ACC112 (cell line): Measurements from ENCODE around the gene TERT.
"Not testable (repeated sequence)": the region's sequence is repeated elsewhere in the genome, so short reads cannot be mapped to it uniquely, and the experiment has no call there.

Experiments
- H2AFZ ChIP-seq: fragments of 200-600 bp; sonication (generic); one replicate; pipeline ENCODE4 v1.6.0; 2017; ENCODE audit warnings: antibody characterized with exemption, low read length; ENCODE audit not compliant: unreplicated experiment
- H3K27ac ChIP-seq: fragments of 200-600 bp; sonication (generic); 2 replicates; pipeline ENCODE4 v1.5.1; 2014; ENCODE audit warnings: low read depth, mild to moderate bottlenecking, antibody characterized with exemption, low read length, moderate library complexity
- H3K27me3 ChIP-seq: fragments of 200-600 bp; sonication (generic); 2 replicates; pipeline ENCODE4 v1.6.1; 2014; ENCODE audit warnings: mild to moderate bottlenecking, antibody characterized with exemption, low read length, moderate library complexity, mixed read lengths; ENCODE audit not compliant: insufficient read depth
- H3K36me3 ChIP-seq: fragments of 200-600 bp; sonication (generic); 2 replicates; pipeline ENCODE4 v1.6.1; 2016; ENCODE audit warnings: mild to moderate bottlenecking, antibody characterized with exemption, low read length, moderate library complexity, mixed read lengths; ENCODE audit not compliant: insufficient read depth
- H3K4me1 ChIP-seq: fragments of 200-600 bp; sonication (generic); one replicate; pipeline ENCODE4 v1.6.1; 2016; ENCODE audit warnings: low read length, mixed read lengths; ENCODE audit not compliant: insufficient read depth, unreplicated experiment, control insufficient read depth
- H3K4me3 ChIP-seq: fragments of 200-600 bp; sonication (generic); 2 replicates; pipeline ENCODE4 v1.5.1; 2014; ENCODE audit warnings: mild to moderate bottlenecking, low read depth, low read length
- H3K79me2 ChIP-seq: fragments of 200-600 bp; sonication (generic); one replicate; pipeline ENCODE4 v1.6.0; 2016; ENCODE audit warnings: low read length; ENCODE audit not compliant: control insufficient read depth, unreplicated experiment, insufficient read depth

Gene TERT

GRCh38 chr5:1231354-1231905 lies 63.4 kb downstream of the TERT start:
- H3K4me1 ChIP-seq = no peaks in the 10 kb centered on the region

GRCh38 chr5:1230551-1230950 lies 64.3 kb downstream of the TERT start:
- no peaks in the 10 kb centered on the region for H3K79me2 ChIP-seq
- H3K4me1 ChIP-seq = no peaks in the 10 kb centered on the region
- H3K27ac ChIP-seq = no peak overlapping the region
- no peaks in the 10 kb centered on the region for H3K36me3 ChIP-seq
- peaks cover 19% of the 10 kb centered on the region; the same call in 1 of the 2 replicates for H3K27me3 ChIP-seq
- no peak overlapping the region for H3K4me3 ChIP-seq
- no peak overlapping the region for H2AFZ ChIP-seq

More at GRCh38 chr5:1231354-1231905, 63.4 kb downstream of the TERT start:
- H3K79me2 ChIP-seq = no peaks in the 10 kb centered on the region
- no peak overlapping the region for H3K27ac ChIP-seq
- no peaks in the 10 kb centered on the region for H3K36me3 ChIP-seq
- H3K4me3 ChIP-seq = no peak overlapping the region
- peaks cover 23% of the 10 kb centered on the region; the same call in 1 of the 2 replicates for H3K27me3 ChIP-seq
- no peak overlapping the region for H2AFZ ChIP-seq

GRCh38 chr5:1229822-1230221 lies 65.0 kb downstream of the TERT start:
- H2AFZ ChIP-seq = no peak overlapping the region
- no peaks in the 10 kb centered on the region for H3K79me2 ChIP-seq
- H3K36me3 ChIP-seq = no peaks in the 10 kb centered on the region
- H3K4me1 ChIP-seq = no peaks in the 10 kb centered on the region
- H3K4me3 ChIP-seq = no peak overlapping the region
- no peak overlapping the region for H3K27ac ChIP-seq
- peaks cover 24% of the 10 kb centered on the region; the same call in 1 of the 2 replicates for H3K27me3 ChIP-seq

GRCh38 chr5:1229023-1229422 lies 65.8 kb downstream of the TERT start:
- not testable (repeated sequence) for H2AFZ ChIP-seq, H3K4me3 ChIP-seq, H3K36me3 ChIP-seq, H3K27ac ChIP-seq, H3K4me1 ChIP-seq, H3K79me2 ChIP-seq
- peaks cover 26% of the 10 kb centered on the region; the same call in 1 of the 2 replicates for H3K27me3 ChIP-seq

- H3K27ac ChIP-seq = no peak overlapping the region
- no peak overlapping the region for H2AFZ ChIP-seq
- no peaks in the 10 kb centered on the region for H3K36me3 ChIP-seq
- peaks cover 26% of the 10 kb centered on the region; the same call in 1 of the 2 replicates for H3K27me3 ChIP-seq
- H3K4me3 ChIP-seq = no peak overlapping the region
- H3K79me2 ChIP-seq = no peaks in the 10 kb centered on the region
- H3K4me1 ChIP-seq = no peaks in the 10 kb centered on the region
Measured at GRCh38 chr5:1228120-1228519, 66.7 kb downstream of the TERT start.

- H3K79me2 ChIP-seq = no peaks in the 10 kb centered on the region
- H3K4me1 ChIP-seq = no peaks in the 10 kb centered on the region
- peaks cover 26% of the 10 kb centered on the region; the same call in 1 of the 2 replicates for H3K27me3 ChIP-seq
- H2AFZ ChIP-seq = no peak overlapping the region
- H3K4me3 ChIP-seq = no peak overlapping the region
- H3K36me3 ChIP-seq = no peaks in the 10 kb centered on the region
- no peak overlapping the region for H3K27ac ChIP-seq
Measured at GRCh38 chr5:1227667-1228066, 67.2 kb downstream of the TERT start.

- no peak overlapping the region for H3K4me3 ChIP-seq
- H3K27ac ChIP-seq = no peak overlapping the region
- H3K27me3 ChIP-seq = peaks cover 26% of the 10 kb centered on the region; the same call in 1 of the 2 replicates
- no peaks in the 10 kb centered on the region for H3K79me2 ChIP-seq
- H3K36me3 ChIP-seq = no peaks in the 10 kb centered on the region
- H2AFZ ChIP-seq = no peak overlapping the region
- no peaks in the 10 kb centered on the region for H3K4me1 ChIP-seq
Measured at GRCh38 chr5:1226839-1227581, 67.9 kb downstream of the TERT start.

GRCh38 chr5:1226231-1226630 lies 68.6 kb downstream of the TERT start:
- Histone ChIP-seq H3K4me3 (no peak overlapping the region), H3K27me3 (peaks cover 26% of the 10 kb centered on the region; the same call in 1 of the 2 replicates), H3K36me3 (no peaks in the 10 kb centered on the region), H2AFZ (no peak overlapping the region), H3K27ac (no peak overlapping the region), H3K79me2 (no peaks in the 10 kb centered on the region), H3K4me1 (no peaks in the 10 kb centered on the region)

GRCh38 chr5:1225081-1225480 lies 69.8 kb downstream of the TERT start, which contains the start of gene SLC6A18:
SLC6A18 (plus strand) TSS chr5:1225381; CDS start chr5:1225478, 97 bp downstream.
- no peak within 1 kb of the TSS for H2AFZ ChIP-seq
- H3K79me2 ChIP-seq = no peaks in the 10 kb centered on the region
- no peak within 1 kb of the TSS for H3K4me3 ChIP-seq
- H3K27me3 ChIP-seq = peaks cover 26% of the 10 kb centered on the region; the same call in 1 of the 2 replicates
- no peak within 1 kb of the TSS for H3K27ac ChIP-seq
- H3K36me3 ChIP-seq = no peaks in the 10 kb centered on the region
- no peaks in the 10 kb centered on the region for H3K4me1 ChIP-seq

GRCh38 chr5:1224631-1225030 lies 70.2 kb downstream of the TERT start:
- Histone ChIP-seq H3K4me1 (no peaks in the 10 kb centered on the region), H3K4me3 (no peak overlapping the region), H2AFZ (no peak overlapping the region), H3K27me3 (peaks cover 27% of the 10 kb centered on the region; the same call in 1 of the 2 replicates), H3K36me3 (no peaks in the 10 kb centered on the region), H3K27ac (no peak overlapping the region), H3K79me2 (no peaks in the 10 kb centered on the region)

GRCh38 chr5:1223278-1223670 lies 71.6 kb downstream of the TERT start:
- Histone ChIP-seq H3K27me3 (peaks cover 22% of the 10 kb centered on the region; the same call in 1 of the 2 replicates), H3K4me3 (no peak overlapping the region), H3K36me3 (no peaks in the 10 kb centered on the region), H3K27ac (no peak overlapping the region), H3K4me1 (no peaks in the 10 kb centered on the region), H3K79me2 (no peaks in the 10 kb centered on the region), H2AFZ (no peak overlapping the region)
